HG02623 (cell line): ENCODE data around the gene LAMA4.

Source experiments
- ATAC-seq: cut with Tn5 transposase; IDR thresholded peaks from one replicate; pipeline ENCODE4 v1.9.1; 2021; ENCODE audit warnings: moderate library complexity; ENCODE audit not compliant: unreplicated experiment

LAMA4 gene

GRCh38 chr6:112100561-112100960, 153.8 kb downstream of the LAMA4 start:
- ATAC-seq = no peak

- no peak for ATAC-seq
These were observed 157.5 kb downstream of the LAMA4 start for GRCh38 chr6:112096901-112097300.

GRCh38 chr6:112087916-112088315, 166.5 kb downstream of the LAMA4 start:
- ATAC-seq = no peak

GRCh38 chr6:112087136-112087911, 167.0 kb downstream of the LAMA4 start, which contains the start of the genes FAM229B and TUBE1:
FAM229B (plus strand) TSS chr6:112087591; CDS start chr6:112099284, 11,693 bp downstream.
TUBE1 (minus strand) TSS chr6:112087482; CDS start chr6:112087434, 48 bp downstream.
- ATAC-seq = peak; percentile 97

GRCh38 chr6:112086744-112087135, 167.6 kb downstream of the LAMA4 start:
- ATAC-seq = peak; percentile 10

- ATAC-seq = no peak
These were observed 168.9 kb downstream of the LAMA4 start for GRCh38 chr6:112085286-112086065.

GRCh38 chr6:112081569-112081968, 172.8 kb downstream of the LAMA4 start:
- ATAC-seq = no peak

- no peak for ATAC-seq
These were observed 187.8 kb downstream of the LAMA4 start for GRCh38 chr6:112066606-112067005.

- ATAC-seq = no peak
These were observed 188.9 kb downstream of the LAMA4 start for GRCh38 chr6:112065426-112065986.

GRCh38 chr6:112062966-112063365, 191.4 kb downstream of the LAMA4 start:
- ATAC-seq = no peak

- no peak for ATAC-seq
These were observed 192.8 kb downstream of the LAMA4 start for GRCh38 chr6:112061605-112062004.
